BLaER1 treated with 17β-estradiol and CSF1 and Interleukin-3, amounts not matched to agents 10 nM and 100 nM (cell line): ENCODE results near the gene SLC35A5.

Experiments
- H3K27ac ChIP-seq, 11 experiments: shearing (Covaris generic); formaldehyde crosslinking; 2 replicates each; pipeline ENCODE4 v1.8.1; 2022
- H3K27me3 ChIP-seq, 11 experiments: shearing (Covaris generic); formaldehyde crosslinking; 2 replicates each; pipeline ENCODE4 v1.8.1; 2022
- H3K36me3 ChIP-seq, 11 experiments: shearing (Covaris generic); formaldehyde crosslinking; 2 replicates each; pipeline ENCODE4 v1.8.1; 2022
- H3K4me1 ChIP-seq, 10 experiments: shearing (Covaris generic); formaldehyde crosslinking; 2 replicates each; pipeline ENCODE4 v1.8.1; 2022
- H3K4me2 ChIP-seq, 11 experiments: shearing (Covaris generic); formaldehyde crosslinking; 2 replicates each; pipeline ENCODE4 v1.8.1; 2022
- H3K4me3 ChIP-seq, 10 experiments: shearing (Covaris generic); formaldehyde crosslinking; 2 replicates each; pipeline ENCODE4 v1.8.1; 2022
- H3K9ac ChIP-seq, 11 experiments: shearing (Covaris generic); formaldehyde crosslinking; 2 replicates each; pipeline ENCODE4 v1.8.1; 2022
- H3K9me3 ChIP-seq, 11 experiments: shearing (Covaris generic); formaldehyde crosslinking; replicated peaks in 1 of 11; 2 replicates each; pipeline ENCODE4 v1.8.1; 2022
- H4K20me1 ChIP-seq, 11 experiments: shearing (Covaris generic); formaldehyde crosslinking; 2 replicates each; pipeline ENCODE4 v1.8.1; 2022
- Cebpa-rat ChIP-seq, 11 experiments: shearing (Covaris generic); IDR thresholded peaks; 2 replicates each; pipeline ENCODE4 v1.8.1; 2022

The SLC35A5 gene

DNA sequence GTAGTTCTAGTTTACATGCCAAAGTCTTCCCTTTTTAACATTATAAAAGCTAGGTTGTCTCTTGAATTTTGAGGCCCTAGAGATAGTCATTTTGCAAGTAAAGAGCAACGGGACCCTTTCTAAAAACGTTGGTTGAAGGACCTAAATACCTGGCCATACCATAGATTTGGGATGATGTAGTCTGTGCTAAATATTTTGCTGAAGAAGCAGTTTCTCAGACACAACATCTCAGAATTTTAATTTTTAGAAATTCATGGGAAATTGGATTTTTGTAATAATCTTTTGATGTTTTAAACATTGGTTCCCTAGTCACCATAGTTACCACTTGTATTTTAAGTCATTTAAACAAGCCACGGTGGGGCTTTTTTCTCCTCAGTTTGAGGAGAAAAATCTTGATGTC is 21.3 kb downstream of the SLC35A5 start:
- TF ChIP-seq Cebpa-rat (IDR thresholded peaks at IDR 0.05), result no peak
- H3K36me3 ChIP-seq, result peaks cover 29 to 55% (median 40%) of the 10 kb centered on the region in 11 experiments
- H3K4me2 ChIP-seq, result no peak overlapping the region
- no peaks in the 10 kb centered on the region for H3K9me3 ChIP-seq
- peaks cover 11 to 29% (median 24%) of the 10 kb centered on the region in 10 experiments for H3K4me1 ChIP-seq
- H3K27ac ChIP-seq, result no peak overlapping the region
- no peaks in the 10 kb centered on the region for H3K27me3 ChIP-seq
- no peak overlapping the region for H3K4me3 ChIP-seq
- H4K20me1 ChIP-seq, result no peaks in the 10 kb centered on the region
- H3K9ac ChIP-seq, result no peak overlapping the region

DNA sequence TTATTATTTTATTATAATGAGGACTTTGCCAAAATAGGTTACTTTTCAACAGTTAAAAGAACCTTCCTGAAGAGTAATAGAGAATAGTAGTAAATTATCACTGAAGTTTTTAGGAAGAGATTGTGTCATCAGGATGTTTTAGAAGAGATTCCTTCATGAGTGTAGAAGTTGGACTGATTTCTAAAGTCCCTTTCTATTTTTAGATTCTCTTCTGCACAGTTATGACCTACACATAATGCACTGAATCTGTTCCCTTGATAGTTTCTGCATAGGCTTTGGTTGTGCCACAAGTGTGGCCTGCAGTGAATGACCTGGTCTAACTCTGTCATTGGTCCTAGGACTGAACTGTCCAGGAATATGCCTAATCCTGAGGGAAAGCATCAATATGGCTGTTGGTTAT is 23.9 kb downstream of the SLC35A5 start:
- H3K27me3 ChIP-seq, result no peaks in the 10 kb centered on the region
- peaks cover 27 to 55% (median 37%) of the 10 kb centered on the region in 11 experiments for H3K36me3 ChIP-seq
- H3K9me3 ChIP-seq, result no peaks in the 10 kb centered on the region
- H3K4me2 ChIP-seq, result peak overlapping the region in 10 of 11 experiments; percentile 7 to 61 (median 44); a peak in 18 of 22 replicates
- TF ChIP-seq Cebpa-rat (IDR thresholded peaks at IDR 0.05), result no peak
- H3K4me1 ChIP-seq, result peaks cover 10 to 19% (median 13%) of the 10 kb centered on the region in 10 experiments
- H3K4me3 ChIP-seq, result no peak overlapping the region
- no peak overlapping the region for H3K27ac ChIP-seq
- H4K20me1 ChIP-seq, result no peaks in the 10 kb centered on the region
- no peak overlapping the region for H3K9ac ChIP-seq

DNA sequence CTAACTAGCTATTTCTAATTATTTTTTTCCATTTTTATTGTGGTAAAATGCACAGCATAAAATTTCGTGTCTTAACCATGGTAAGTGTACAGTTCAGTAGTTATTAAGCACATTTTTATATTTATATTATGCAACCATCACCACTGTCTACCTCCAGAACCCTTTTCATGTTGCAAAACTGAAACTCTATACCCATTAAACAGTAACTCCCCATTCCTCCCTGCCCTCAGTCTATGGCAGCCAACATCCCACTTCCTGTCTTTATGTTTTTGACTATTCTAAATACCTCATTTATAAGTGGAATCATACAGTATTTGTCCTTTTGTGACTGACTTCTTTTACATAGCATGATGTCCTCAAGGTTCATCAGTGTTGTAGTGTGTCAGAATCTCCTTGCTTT is 25.5 kb downstream of the SLC35A5 start:
- Histone ChIP-seq H3K9me3 (peaks cover 0 to under 1% (median 0%) of the 10 kb centered on the region in 11 experiments; a peak in 2 of 22 replicates), H3K27me3 (no peaks in the 10 kb centered on the region), H3K36me3 (peaks cover 21 to 44% (median 28%) of the 10 kb centered on the region in 11 experiments), H3K4me2 (no peak overlapping the region), H3K27ac (no peak overlapping the region), H3K9ac (no peak overlapping the region), H4K20me1 (no peaks in the 10 kb centered on the region), H3K4me1 (peaks cover 10 to 19% (median 14%) of the 10 kb centered on the region in 10 experiments), H3K4me3 (no peak overlapping the region)
- TF ChIP-seq Cebpa-rat (IDR thresholded peaks at IDR 0.05), result no peak

DNA sequence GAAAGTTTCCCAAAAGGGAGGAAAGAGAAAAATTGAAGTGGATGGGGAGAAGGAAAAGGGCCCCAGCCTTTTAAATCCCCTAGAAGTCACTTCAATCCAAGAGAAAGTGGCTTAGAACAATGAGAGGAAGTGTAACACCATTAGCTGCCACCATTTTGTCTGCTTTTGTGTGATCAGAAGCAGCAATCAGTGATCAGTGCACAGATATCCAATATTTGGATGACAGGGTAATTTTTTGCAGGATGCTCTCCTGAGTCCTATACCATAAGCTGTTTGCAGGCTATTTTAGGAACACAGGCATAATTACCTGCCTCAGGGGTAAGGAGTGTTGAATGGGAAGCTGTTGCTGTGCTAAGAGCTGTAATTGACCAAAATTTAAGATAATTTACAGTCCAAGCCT is 31.4 kb downstream of the SLC35A5 start:
- H3K4me2 ChIP-seq, result no peak overlapping the region
- no peak overlapping the region for H3K9ac ChIP-seq
- H4K20me1 ChIP-seq, result no peaks in the 10 kb centered on the region
- peaks cover 0 to 8% (median 0%) of the 10 kb centered on the region in 10 experiments; a peak in 4 of 20 replicates for H3K4me1 ChIP-seq
- no peak overlapping the region for H3K4me3 ChIP-seq
- peaks cover 0 to 15% (median 7%) of the 10 kb centered on the region in 11 experiments; a peak in 7 of 22 replicates for H3K36me3 ChIP-seq
- H3K27me3 ChIP-seq, result no peaks in the 10 kb centered on the region
- H3K27ac ChIP-seq, result no peak overlapping the region
- TF ChIP-seq Cebpa-rat (IDR thresholded peaks at IDR 0.05), result no peak
- H3K9me3 ChIP-seq, result peaks cover 5 to 13% (median 9%) of the 10 kb centered on the region in 11 experiments; a peak in 14 of 22 replicates

DNA sequence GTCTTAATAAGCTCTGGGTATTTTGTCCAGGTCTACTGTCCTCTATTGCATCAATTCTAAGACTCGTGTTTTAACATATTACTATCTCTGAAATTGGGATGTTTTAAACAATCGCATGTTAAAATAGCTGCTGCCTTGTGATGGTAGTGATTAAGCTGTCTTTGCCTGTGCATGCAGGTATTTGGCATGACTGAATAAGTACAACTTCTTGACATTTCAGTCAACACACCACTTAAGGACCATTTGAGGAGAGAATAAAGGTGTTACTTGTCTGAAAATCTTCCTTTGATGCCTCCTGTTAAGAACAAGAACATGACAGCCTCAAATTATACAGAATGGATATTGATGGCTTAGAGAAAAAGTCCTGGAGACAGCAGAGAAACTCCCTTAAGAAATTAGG is 33.0 kb downstream of the SLC35A5 start:
- Histone ChIP-seq H3K27me3 (no peaks in the 10 kb centered on the region), H3K9ac (no peak overlapping the region), H3K27ac (no peak overlapping the region), H4K20me1 (no peaks in the 10 kb centered on the region), H3K4me2 (no peak overlapping the region), H3K4me3 (no peak overlapping the region), H3K9me3 (peaks cover 5 to 13% (median 9%) of the 10 kb centered on the region in 11 experiments; a peak in 14 of 22 replicates), H3K36me3 (peaks cover 0 to 12% (median 7%) of the 10 kb centered on the region in 11 experiments; a peak in 7 of 22 replicates), H3K4me1 (peaks cover 0 to 8% (median 0%) of the 10 kb centered on the region in 10 experiments; a peak in 4 of 20 replicates)
- TF ChIP-seq Cebpa-rat (IDR thresholded peaks at IDR 0.05), result no peak

DNA sequence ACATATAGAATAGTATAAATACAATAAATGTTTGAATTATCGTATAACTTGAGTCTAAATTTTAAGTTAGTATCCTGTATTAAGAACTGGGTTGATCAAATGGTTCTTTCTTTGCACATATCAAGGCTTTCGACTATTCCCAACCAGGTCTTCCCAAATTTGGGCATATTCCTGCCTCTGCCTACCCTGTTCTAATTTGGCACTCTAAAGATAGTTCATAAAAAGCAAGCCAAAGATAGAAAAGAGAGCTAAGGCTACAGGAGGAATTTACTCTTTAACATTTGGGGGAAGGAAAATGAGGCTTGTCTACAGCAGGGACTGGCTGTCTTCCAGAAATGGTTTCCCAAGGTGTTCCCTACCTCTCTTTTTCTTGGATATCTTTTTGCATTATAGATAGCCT is 36.1 kb downstream of the SLC35A5 start:
- peaks cover 3 to 7% (median 6%) of the 10 kb centered on the region in 11 experiments; a peak in 14 of 22 replicates for H3K9me3 ChIP-seq
- H3K27me3 ChIP-seq, result no peaks in the 10 kb centered on the region
- H3K4me2 ChIP-seq, result no peak overlapping the region
- H3K4me3 ChIP-seq, result no peak overlapping the region
- no peaks in the 10 kb centered on the region for H4K20me1 ChIP-seq
- no peak overlapping the region for H3K27ac ChIP-seq
- H3K36me3 ChIP-seq, result peaks cover 0 to 7% (median 5%) of the 10 kb centered on the region in 11 experiments; a peak in 7 of 22 replicates
- TF ChIP-seq Cebpa-rat (IDR thresholded peaks at IDR 0.05), result no peak
- H3K4me1 ChIP-seq, result peaks cover 0 to under 1% (median 0%) of the 10 kb centered on the region in 10 experiments; a peak in 1 of 20 replicates
- no peak overlapping the region for H3K9ac ChIP-seq

DNA sequence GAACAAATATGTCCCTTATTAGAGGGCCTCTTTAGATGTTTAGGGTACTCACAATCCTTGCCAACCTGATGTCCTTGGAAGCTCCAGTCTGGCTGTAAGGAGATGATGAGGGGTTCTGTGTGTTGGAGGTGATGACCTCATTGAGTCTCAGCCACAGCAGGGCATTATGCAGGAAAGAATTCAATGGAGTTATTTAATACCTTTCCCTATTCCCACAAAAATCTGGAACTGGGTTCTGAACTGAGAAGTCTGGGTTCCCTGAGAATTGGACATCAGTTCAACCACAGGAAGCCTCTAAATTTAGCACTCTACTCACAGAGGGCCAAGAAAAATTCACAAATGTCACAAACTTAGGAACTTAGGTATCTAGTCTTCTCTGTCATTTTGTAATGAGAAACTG is 36.9 kb downstream of the SLC35A5 start:
- H3K27ac ChIP-seq, result no peak overlapping the region
- no peaks in the 10 kb centered on the region for H3K4me1 ChIP-seq
- 0 out of 22 replicates have a peak, but pooled peaks cover 0 to 4% (median 0%) of the 10 kb centered on the region in 11 experiments for H3K36me3 ChIP-seq
- H3K27me3 ChIP-seq, result no peaks in the 10 kb centered on the region
- H3K4me3 ChIP-seq, result no peak overlapping the region
- H3K9me3 ChIP-seq, result no peaks in the 10 kb centered on the region
- H4K20me1 ChIP-seq, result no peaks in the 10 kb centered on the region
- no peak for TF ChIP-seq Cebpa-rat (IDR thresholded peaks at IDR 0.05)
- H3K9ac ChIP-seq, result no peak overlapping the region
- H3K4me2 ChIP-seq, result no peak overlapping the region

DNA sequence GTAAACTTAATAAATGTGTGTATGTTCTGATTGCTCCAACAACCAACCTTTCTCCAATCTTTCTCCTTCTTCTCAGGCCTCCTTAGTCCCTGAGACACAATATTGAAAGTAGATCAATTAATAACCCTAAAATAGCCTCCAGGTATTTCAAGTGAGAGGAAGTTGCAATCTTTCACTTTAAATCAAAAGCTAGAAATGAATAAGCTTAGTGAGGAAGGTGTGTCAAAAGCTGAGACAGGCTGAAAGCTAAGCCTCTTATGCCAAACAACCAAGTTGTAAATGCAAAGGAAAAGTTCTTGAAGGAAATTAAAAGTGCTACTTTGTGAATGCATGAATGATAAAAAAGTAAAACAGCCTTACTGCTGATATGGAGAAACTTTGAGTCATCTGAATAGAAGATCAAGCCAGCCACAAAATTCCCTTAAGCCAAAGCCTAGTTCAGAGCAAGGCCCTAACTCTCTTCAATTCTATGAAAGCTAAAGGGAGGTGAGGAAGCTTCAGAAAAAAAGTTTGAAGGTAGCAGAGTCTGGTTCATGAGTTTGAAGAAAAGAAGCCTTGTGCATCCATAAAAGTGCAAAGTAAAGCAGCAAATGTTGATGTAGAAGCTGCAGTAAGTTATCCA is 40.5 kb downstream of the SLC35A5 start:
- Histone ChIP-seq H3K4me3 (no peak overlapping the region), H3K36me3 (no peaks in the 10 kb centered on the region), H3K4me2 (no peak overlapping the region), H4K20me1 (no peaks in the 10 kb centered on the region), H3K27me3 (no peaks in the 10 kb centered on the region), H3K9me3 (no peaks in the 10 kb centered on the region), H3K4me1 (peaks cover 10 to 17% (median 15%) of the 10 kb centered on the region in 10 experiments), H3K9ac (no peak overlapping the region), H3K27ac (no peak overlapping the region)
- no peak for TF ChIP-seq Cebpa-rat (IDR thresholded peaks at IDR 0.05)

DNA sequence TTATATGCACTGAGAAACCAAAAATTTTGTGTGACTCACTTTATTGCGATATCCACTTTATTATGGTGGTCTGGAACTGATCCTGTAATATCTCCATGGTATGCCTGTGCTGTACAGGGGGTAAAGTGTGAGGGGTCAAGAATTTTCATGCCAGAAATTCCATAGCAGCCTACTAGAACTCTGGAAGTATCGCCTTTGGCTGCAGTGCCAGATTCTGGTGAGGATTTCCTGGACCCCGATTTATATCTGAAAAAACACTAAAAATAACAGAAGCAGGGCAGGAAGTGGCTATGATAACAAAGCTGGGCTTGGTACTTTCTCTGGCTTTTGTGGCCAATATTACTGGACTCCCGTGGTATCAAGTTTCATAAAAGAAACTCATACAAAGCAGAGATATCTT is 42.7 kb downstream of the SLC35A5 start:
- Histone ChIP-seq H3K9me3 (no peaks in the 10 kb centered on the region), H3K9ac (peak overlapping the region in 1 of 11 experiments; percentile 38; a peak in 1 of 22 replicates), H3K4me3 (no peak overlapping the region), H4K20me1 (no peaks in the 10 kb centered on the region), H3K4me1 (peaks cover 10 to 17% (median 15%) of the 10 kb centered on the region in 10 experiments), H3K36me3 (no peaks in the 10 kb centered on the region), H3K27me3 (no peaks in the 10 kb centered on the region), H3K27ac (peak overlapping the region in 4 of 11 experiments; percentile 11 to 30 (median 14); a peak in 4 of 22 replicates), H3K4me2 (peak overlapping the region; percentile 50 to 80 (median 69); a peak in 21 of 22 replicates)
- TF ChIP-seq Cebpa-rat (IDR thresholded peaks at IDR 0.05), result no peak
